ENCODE results near the gene STK32B.

DNA sequence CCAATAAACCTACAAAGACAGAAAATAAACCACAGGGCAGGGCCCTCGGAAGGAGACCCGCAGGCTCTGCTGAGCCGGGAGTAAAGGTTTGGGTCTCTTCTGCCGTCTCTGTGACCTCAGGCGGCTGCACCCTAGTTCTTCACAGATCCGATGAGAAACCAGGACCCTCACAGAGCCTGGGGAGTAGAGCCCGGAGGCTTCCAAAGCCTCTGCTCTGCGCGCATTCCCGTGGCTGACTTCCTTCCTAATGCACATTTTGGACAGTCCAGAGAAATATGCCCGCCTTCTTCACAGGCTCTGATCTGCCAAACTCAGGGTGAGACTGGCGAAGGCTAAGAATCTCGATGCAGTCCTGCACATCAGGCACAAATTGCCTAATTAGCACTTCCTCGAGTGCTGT is 411.6 kb downstream of the STK32B start:
- TF ChIP-seq GATA2 (IDR thresholded peaks at IDR 0.05; ENCODE audit: low read depth, low read length), result no peak
- TF ChIP-seq GATA3 (IDR thresholded peaks at IDR 0.05; ENCODE audit: low read depth, low read length), result no peak

All from SH-SY5Y (cell line).